Astrocyte (in vitro differentiated cells and primary cell): Measurements from ENCODE around the gene SETD7.

ENCODE experiments used
- EZH2 ChIP-seq: IDR thresholded peaks from 2 replicates; pipeline ENCODE4 v1.6.1; 2012; ENCODE audit warnings: mild to moderate bottlenecking, low read length, inconsistent platforms; ENCODE audit not compliant: insufficient read depth
- TF ChIP-seq, protein P1 (sequence below): IDR thresholded peaks from 2 replicates; pipeline ENCODE4 v1.5.1; 2011; ENCODE audit warnings: low read depth, mild to moderate bottlenecking, inconsistent platforms, low read length, moderate library complexity; ENCODE audit not compliant: insufficient read depth

DNA sequence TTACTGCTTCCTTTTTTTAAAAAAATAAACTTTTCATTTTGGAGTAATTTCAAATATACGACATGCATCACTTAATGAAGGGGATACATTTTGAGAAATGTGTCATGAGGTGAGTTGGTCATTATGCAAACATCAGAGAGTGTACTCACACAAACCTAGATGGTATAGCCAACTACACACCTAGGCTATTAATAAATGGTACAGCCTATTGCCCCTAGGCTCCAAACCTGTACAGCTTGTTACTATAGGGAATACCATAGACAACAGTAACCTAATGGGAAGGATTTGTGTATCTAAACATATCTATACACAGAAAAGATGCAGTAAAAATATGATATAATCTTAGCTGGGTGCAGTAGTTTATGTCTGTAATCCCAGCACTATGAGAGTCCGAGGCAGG lies 29.1 kb downstream of the SETD7 start:
- TF ChIP-seq, protein P1, sequence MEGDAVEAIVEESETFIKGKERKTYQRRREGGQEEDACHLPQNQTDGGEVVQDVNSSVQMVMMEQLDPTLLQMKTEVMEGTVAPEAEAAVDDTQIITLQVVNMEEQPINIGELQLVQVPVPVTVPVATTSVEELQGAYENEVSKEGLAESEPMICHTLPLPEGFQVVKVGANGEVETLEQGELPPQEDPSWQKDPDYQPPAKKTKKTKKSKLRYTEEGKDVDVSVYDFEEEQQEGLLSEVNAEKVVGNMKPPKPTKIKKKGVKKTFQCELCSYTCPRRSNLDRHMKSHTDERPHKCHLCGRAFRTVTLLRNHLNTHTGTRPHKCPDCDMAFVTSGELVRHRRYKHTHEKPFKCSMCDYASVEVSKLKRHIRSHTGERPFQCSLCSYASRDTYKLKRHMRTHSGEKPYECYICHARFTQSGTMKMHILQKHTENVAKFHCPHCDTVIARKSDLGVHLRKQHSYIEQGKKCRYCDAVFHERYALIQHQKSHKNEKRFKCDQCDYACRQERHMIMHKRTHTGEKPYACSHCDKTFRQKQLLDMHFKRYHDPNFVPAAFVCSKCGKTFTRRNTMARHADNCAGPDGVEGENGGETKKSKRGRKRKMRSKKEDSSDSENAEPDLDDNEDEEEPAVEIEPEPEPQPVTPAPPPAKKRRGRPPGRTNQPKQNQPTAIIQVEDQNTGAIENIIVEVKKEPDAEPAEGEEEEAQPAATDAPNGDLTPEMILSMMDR: no peak
- no peak for TF ChIP-seq EZH2
